Transverse colon (tissue), 4 donors: Measurements from ENCODE around the gene SLC8A3. TPM values are rescaled to one million over a fixed set of nuclear protein-coding genes. Genes with fewer than 3 reads are reported as not detected.

ENCODE experiments used
- DNase-seq: peaks from one replicate; pipeline ENCODE4 v3.0.0-alpha.2; 2019
- H3K27ac ChIP-seq, 4 donors: fragments of 200-600 bp; sonication (generic); 2 replicates each; pipeline ENCODE4 v1.5.1; 2016 to 2018; ENCODE audit warnings: inconsistent platforms in 4 of 4
- H3K27me3 ChIP-seq: fragments of 200-600 bp; sonication (generic); 2 replicates; pipeline ENCODE4 v1.5.1; 2017; ENCODE audit warnings: inconsistent platforms
- H3K36me3 ChIP-seq, 4 donors: fragments of 200-600 bp; sonication (generic); 2 replicates each; pipeline ENCODE4 v1.5.1; 2017 to 2019; ENCODE audit warnings: inconsistent platforms in 4 of 4
- H3K4me1 ChIP-seq, 4 donors: fragments of 200-600 bp; sonication (generic); 2 replicates each; pipeline ENCODE4 v1.5.1; 2017 to 2020; ENCODE audit warnings: inconsistent platforms in 4 of 4
- H3K4me3 ChIP-seq, 4 donors: fragments of 200-600 bp; sonication (generic); 1 replicate in 1 of 4; 2 replicates in 3 of 4; pipeline versions ENCODE4 v1.5.1 to v1.6.1; 2017 to 2019; ENCODE audit warnings: inconsistent platforms in 4 of 4
- H3K9me3 ChIP-seq, 2 donors: fragments of 200-600 bp; sonication (generic); 2 replicates each; pipeline ENCODE4 v1.5.1; 2017 to 2019; ENCODE audit warnings: inconsistent platforms in 2 of 2
- EP300 ChIP-seq: sonication (generic); formaldehyde crosslinking; IDR thresholded peaks from one replicate; pipeline ENCODE4 v1.6.1; 2017; ENCODE audit warnings: antibody characterized with exemption, low read depth
- POLR2A ChIP-seq: fragments of 450-650 bp; IDR thresholded peaks from one replicate; pipeline ENCODE4 v1.6.1; 2016; ENCODE audit warnings: antibody characterized with exemption, mild to moderate bottlenecking, moderate library complexity
- POLR2AphosphoS5 ChIP-seq, 3 donors: sonication (generic); formaldehyde crosslinking; IDR thresholded peaks; one replicate each; pipeline ENCODE4 v1.6.1; 2016; ENCODE audit warnings: antibody characterized with exemption in 3 of 3
- WGBS, 2 donors: methylation state at CpG; one replicate each; pipeline ENCODE4 v1.1.5; 2018; ENCODE audit warnings: low coverage in 1 of 2; 5-methylcytosine and 5-hydroxymethylcytosine counted together
- in situ Hi-C, 4 donors: fragments of 200-750 bp; cut with MboI; loops; one replicate each; pipeline versions ENCODE4 v1.15.0 to v1.15.1; 2017; ENCODE audit warnings: low sequenced_read_pairs in 3 of 4, low pct_ligation_motif_present in 1 of 4, low pct_unique_long_range_greater_than_20kb in 1 of 4
- intact Hi-C: fragments of 100-400 bp; cut with DNase I; formaldehyde crosslinking; loops from one replicate; pipeline ENCODE4 v1.15.1; 2023; ENCODE audit warnings: low total_unique reads
- total RNA-seq, 4 donors: library from RNA; depleted of rRNA; stranded (reverse); fragments of >200 nt; gene quantifications; one replicate each; pipeline ENCODE4 v1.1.0, GENCODE V29; 2016
- TF ChIP-seq, protein P1 (sequence below), 5 experiments: fragments of 200-600 bp in 3 of 5; fragments of 450-650 bp in 2 of 5; sonication (generic) in 3 of 5; IDR thresholded peaks; 1 replicate in 2 of 5; 2 replicates in 3 of 5; pipeline ENCODE4 v1.5.1; 2016 to 2017; ENCODE audit warnings: antibody characterized with exemption in 5 of 5, inconsistent platforms in 3 of 5, mild to moderate bottlenecking in 2 of 5, moderate library complexity in 1 of 5

Gene SLC8A3
- total RNA-seq, 4 donors from 2014 or later: 0.27 to 1.9 (median 0.32) TPM; not detected in 1

DNA sequence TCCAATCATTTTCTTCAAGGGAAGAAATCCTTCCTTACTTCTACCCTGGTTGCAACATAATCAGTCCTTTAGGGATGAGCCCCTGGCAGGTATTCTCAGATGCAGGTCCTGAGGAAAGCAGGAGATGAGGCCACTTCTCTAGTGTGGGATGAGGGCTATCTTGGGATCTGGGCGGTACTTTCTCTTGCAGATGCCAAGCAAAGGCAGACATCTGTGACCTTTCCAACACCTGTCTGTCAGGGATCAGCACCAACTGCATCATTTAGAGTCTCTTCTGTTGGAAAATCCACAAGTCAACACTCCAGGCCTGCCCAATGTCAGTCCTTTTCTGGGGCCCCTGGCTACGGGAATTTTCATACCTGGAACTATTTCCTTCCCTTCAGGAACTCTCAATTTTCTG, 129.2 kb downstream of the SLC8A3 start:
- H3K9me3 ChIP-seq: no peaks in the 10 kb centered on the region
- H3K4me3 ChIP-seq: no peak overlapping the region
- no peaks in the 10 kb centered on the region for H3K4me1 ChIP-seq
- 71 to 84% methylated on average over 1 to 2 of the region's 2 CpGs for WGBS, 2 donors
- H3K27me3 ChIP-seq: peaks cover 8% of the 10 kb centered on the region
- no peaks in the 10 kb centered on the region for H3K36me3 ChIP-seq
- intact Hi-C loops (no loop called here), in situ Hi-C loops (no loop called here)
- H3K27ac ChIP-seq: no peak overlapping the region
- TF ChIP-seq EP300 (no peak), POLR2A (no peak), POLR2AphosphoS5 (IDR thresholded peaks at IDR 0.05) (no peak)
- TF ChIP-seq, protein P1, sequence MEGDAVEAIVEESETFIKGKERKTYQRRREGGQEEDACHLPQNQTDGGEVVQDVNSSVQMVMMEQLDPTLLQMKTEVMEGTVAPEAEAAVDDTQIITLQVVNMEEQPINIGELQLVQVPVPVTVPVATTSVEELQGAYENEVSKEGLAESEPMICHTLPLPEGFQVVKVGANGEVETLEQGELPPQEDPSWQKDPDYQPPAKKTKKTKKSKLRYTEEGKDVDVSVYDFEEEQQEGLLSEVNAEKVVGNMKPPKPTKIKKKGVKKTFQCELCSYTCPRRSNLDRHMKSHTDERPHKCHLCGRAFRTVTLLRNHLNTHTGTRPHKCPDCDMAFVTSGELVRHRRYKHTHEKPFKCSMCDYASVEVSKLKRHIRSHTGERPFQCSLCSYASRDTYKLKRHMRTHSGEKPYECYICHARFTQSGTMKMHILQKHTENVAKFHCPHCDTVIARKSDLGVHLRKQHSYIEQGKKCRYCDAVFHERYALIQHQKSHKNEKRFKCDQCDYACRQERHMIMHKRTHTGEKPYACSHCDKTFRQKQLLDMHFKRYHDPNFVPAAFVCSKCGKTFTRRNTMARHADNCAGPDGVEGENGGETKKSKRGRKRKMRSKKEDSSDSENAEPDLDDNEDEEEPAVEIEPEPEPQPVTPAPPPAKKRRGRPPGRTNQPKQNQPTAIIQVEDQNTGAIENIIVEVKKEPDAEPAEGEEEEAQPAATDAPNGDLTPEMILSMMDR (IDR thresholded peaks at IDR 0.05): no peak
- no peak for DNase-seq

DNA sequence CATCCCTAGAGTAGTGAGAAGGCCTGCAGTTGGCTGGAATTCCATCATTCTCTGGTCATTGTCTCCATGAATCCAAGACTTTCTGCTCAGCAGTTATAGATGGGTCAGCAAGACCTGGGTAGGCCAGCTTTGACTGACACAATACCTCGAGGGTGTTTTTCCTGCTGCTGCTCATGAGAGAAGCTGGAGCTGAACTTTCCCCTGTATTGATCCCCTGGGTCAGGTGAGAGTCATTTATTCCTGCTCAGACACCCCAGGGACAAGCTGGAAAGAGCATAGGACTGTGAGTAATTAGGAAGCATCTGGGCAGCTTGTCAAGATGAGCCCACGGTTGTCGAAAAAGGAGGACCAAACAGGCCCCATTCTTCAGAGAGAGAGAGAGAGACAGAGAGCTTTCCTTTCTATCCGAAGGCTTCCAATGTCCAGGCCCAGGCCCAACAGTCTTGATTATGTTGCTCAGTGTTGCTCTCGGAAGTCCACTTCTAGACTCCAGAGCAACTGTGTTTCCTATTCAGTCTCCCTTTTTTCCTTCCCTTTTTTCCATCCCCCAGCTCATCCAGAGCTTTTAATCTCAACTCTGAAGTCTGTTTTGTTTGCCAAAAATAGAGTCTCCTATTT, 131.1 kb downstream of the SLC8A3 start:
- Histone ChIP-seq H3K27ac (no peak overlapping the region), H3K36me3 (no peaks in the 10 kb centered on the region), H3K4me1 (no peaks in the 10 kb centered on the region), H3K27me3 (no peaks in the 10 kb centered on the region), H3K9me3 (no peaks in the 10 kb centered on the region), H3K4me3 (no peak overlapping the region)
- TF ChIP-seq POLR2A (no peak), EP300 (no peak), POLR2AphosphoS5 (IDR thresholded peaks at IDR 0.05) (no peak)
- TF ChIP-seq, protein P1 (IDR thresholded peaks at IDR 0.05): no peak
- WGBS, 2 donors: 85 to 86% methylated on average over 1 to 5 of the region's 5 CpGs
- no peak for DNase-seq
- in situ Hi-C loops (no loop called here), intact Hi-C loops (no loop called here)

- no peak overlapping the region for H3K27ac ChIP-seq
- H3K4me3 ChIP-seq: no peak overlapping the region
- intact Hi-C loops: no loop called here
- WGBS, 2 donors: 27% methylated on average over 3 of the region's 3 CpGs; no CpG with 5 or more reads in 1 of the 2 donors
- TF ChIP-seq POLR2A (no peak), EP300 (no peak), POLR2AphosphoS5 (IDR thresholded peaks at IDR 0.05) (no peak)
- TF ChIP-seq, protein P1 (IDR thresholded peaks at IDR 0.05): no peak
- no peaks in the 10 kb centered on the region for H3K36me3 ChIP-seq
- in situ Hi-C loops: no loop called here
- H3K27me3 ChIP-seq: no peaks in the 10 kb centered on the region
- H3K4me1 ChIP-seq: no peaks in the 10 kb centered on the region
- no peak for DNase-seq
- no peaks in the 10 kb centered on the region for H3K9me3 ChIP-seq
These were observed 135.8 kb downstream of the SLC8A3 start for GRCh38 chr14:70052990-70053389.

GRCh38 chr14:70050136-70050535, 138.6 kb downstream of the SLC8A3 start:
- H3K9me3 ChIP-seq: no peaks in the 10 kb centered on the region
- 84 to 100% methylated on average over 1 to 4 of the region's 4 CpGs for WGBS, 2 donors
- in situ Hi-C loops (no loop called here), intact Hi-C loops (no loop called here)
- no peak for DNase-seq
- H3K36me3 ChIP-seq: no peaks in the 10 kb centered on the region
- no peaks in the 10 kb centered on the region for H3K27me3 ChIP-seq
- H3K4me3 ChIP-seq: no peak overlapping the region
- H3K4me1 ChIP-seq: peaks cover 0 to 7% (median 3%) of the 10 kb centered on the region in 4 donors
- TF ChIP-seq EP300 (no peak), POLR2AphosphoS5 (IDR thresholded peaks at IDR 0.05) (no peak), POLR2A (no peak)
- TF ChIP-seq, protein P1 (IDR thresholded peaks at IDR 0.05): no peak
- H3K27ac ChIP-seq: no peak overlapping the region
